HG03045 (cell line): ENCODE data around the gene CLSTN1.

Source experiments
- ATAC-seq: cut with Tn5 transposase; IDR thresholded peaks from one replicate; pipeline ENCODE4 v1.9.1; 2021; ENCODE audit warnings: mild to moderate bottlenecking, moderate library complexity; ENCODE audit not compliant: unreplicated experiment

CLSTN1 gene

GRCh38 chr1:9688599-9688998 lies 135.2 kb downstream of the CLSTN1 start:
- ATAC-seq, result no peak

GRCh38 chr1:9687874-9688582 lies 135.7 kb downstream of the CLSTN1 start:
- no peak for ATAC-seq

GRCh38 chr1:9687120-9687873 lies 136.5 kb downstream of the CLSTN1 start:
- ATAC-seq, result no peak

GRCh38 chr1:9684801-9685200 lies 139.0 kb downstream of the CLSTN1 start:
- no peak for ATAC-seq

- ATAC-seq, result no peak
Measured at GRCh38 chr1:9680828-9681227, 142.9 kb downstream of the CLSTN1 start.

- ATAC-seq, result no peak
Measured at GRCh38 chr1:9680091-9680490, 143.7 kb downstream of the CLSTN1 start.
